H9 (cell line): ENCODE measurements around the gene DRG1. TPM values are rescaled to one million over a fixed set of nuclear protein-coding genes. Genes with fewer than 3 reads are reported as not detected.

Experiments
- DNase-seq: peaks from one replicate; pipeline ENCODE4 v3.0.0-alpha.2; 2017
- H2AFZ ChIP-seq: one replicate; pipeline ENCODE4 v1.6.1; 2013; ENCODE audit warnings: mild to moderate bottlenecking, low read length, control low read depth, moderate library complexity
- H2AK5ac ChIP-seq: 2 replicates; pipeline ENCODE4 v1.6.1; 2013; ENCODE audit warnings: low read length, control low read depth, mixed read lengths; ENCODE audit not compliant: insufficient read length
- H2BK120ac ChIP-seq: one replicate; pipeline ENCODE4 v1.6.1; 2013; ENCODE audit warnings: low read depth, mild to moderate bottlenecking, low read length, control low read depth, inconsistent platforms; ENCODE audit not compliant: poor library complexity, severe bottlenecking
- H2BK12ac ChIP-seq: 2 replicates; pipeline ENCODE4 v1.6.1; 2013; ENCODE audit warnings: low read length, control low read depth, mixed read lengths, low read depth; ENCODE audit not compliant: insufficient read length
- H2BK15ac ChIP-seq: 2 replicates; pipeline ENCODE4 v1.6.1; 2013; ENCODE audit warnings: low read depth, low read length, control low read depth
- H2BK20ac ChIP-seq: one replicate; pipeline ENCODE4 v1.6.1; 2013; ENCODE audit warnings: low read depth, mild to moderate bottlenecking, low read length, control low read depth, inconsistent platforms; ENCODE audit not compliant: poor library complexity, severe bottlenecking
- H2BK5ac ChIP-seq: 2 replicates; pipeline ENCODE4 v1.6.1; 2013; ENCODE audit warnings: low read length, control low read depth, mixed read lengths; ENCODE audit not compliant: insufficient read length
- H3K14ac ChIP-seq: 2 replicates; pipeline ENCODE4 v1.6.1; 2013; ENCODE audit warnings: low read length, control low read depth; ENCODE audit not compliant: insufficient read depth
- H3K18ac ChIP-seq: 2 replicates; pipeline ENCODE4 v1.6.1; 2013; ENCODE audit warnings: low read depth, mild to moderate bottlenecking, mixed read lengths, low read length, control low read depth; ENCODE audit not compliant: insufficient read length
- H3K23ac ChIP-seq: 2 replicates; pipeline ENCODE4 v1.6.1; 2013; ENCODE audit warnings: low read length, control low read depth, mixed read lengths, low read depth; ENCODE audit not compliant: insufficient read length
- H3K23me2 ChIP-seq: 2 replicates; pipeline ENCODE4 v1.6.1; 2013; ENCODE audit warnings: low read depth, mild to moderate bottlenecking, mixed read lengths, low read length, control low read depth; ENCODE audit not compliant: insufficient read length, poor library complexity, severe bottlenecking
- H3K27ac ChIP-seq: 2 replicates; pipeline ENCODE4 v1.5.1; 2013; ENCODE audit warnings: low read length, control low read depth, mixed read lengths, low read depth; ENCODE audit not compliant: insufficient read length
- H3K27me3 ChIP-seq: 2 replicates; pipeline ENCODE4 v1.6.1; 2013; ENCODE audit warnings: low read length, control low read depth, inconsistent platforms; ENCODE audit not compliant: insufficient read depth
- H3K4ac ChIP-seq: 2 replicates; pipeline ENCODE4 v1.6.1; 2013; ENCODE audit warnings: low read depth, mild to moderate bottlenecking, control low read depth, inconsistent platforms, low read length, moderate library complexity
- H3K4me1 ChIP-seq: 2 replicates; pipeline ENCODE4 v1.6.1; 2013; ENCODE audit warnings: low read length, control low read depth, inconsistent platforms; ENCODE audit not compliant: insufficient read depth
- H3K4me2 ChIP-seq: 2 replicates; pipeline ENCODE4 v1.6.1; 2013; ENCODE audit warnings: low read length, control low read depth, mixed read lengths; ENCODE audit not compliant: insufficient read length, insufficient read depth
- H3K56ac ChIP-seq: 2 replicates; pipeline ENCODE4 v1.6.1; 2013; ENCODE audit warnings: low read depth, mild to moderate bottlenecking, mixed read lengths, low read length, control low read depth; ENCODE audit not compliant: insufficient read length
- H3K79me1 ChIP-seq: 2 replicates; pipeline ENCODE4 v1.6.1; 2013; ENCODE audit warnings: low read depth, mild to moderate bottlenecking, moderate library complexity, low read length, control low read depth, inconsistent platforms; ENCODE audit not compliant: insufficient read depth, poor library complexity, severe bottlenecking
- H3K79me2 ChIP-seq: 2 replicates; pipeline ENCODE4 v1.6.1; 2013; ENCODE audit warnings: low read length, control low read depth, inconsistent platforms; ENCODE audit not compliant: insufficient read depth
- H3K9ac ChIP-seq: 2 replicates; pipeline ENCODE4 v1.6.1; 2013; ENCODE audit warnings: low read length, control low read depth, mixed read lengths; ENCODE audit not compliant: insufficient read length; ENCODE audit errors: extremely low read depth
- H3K9me3 ChIP-seq: one replicate; pipeline ENCODE4 v1.6.1; 2013; ENCODE audit warnings: low read depth, low read length, inconsistent platforms; ENCODE audit not compliant: control insufficient read depth
- H3T11ph ChIP-seq: one replicate; pipeline ENCODE4 v1.6.1; 2013; ENCODE audit warnings: mild to moderate bottlenecking, low read length, control low read depth, inconsistent platforms
- H4K20me1 ChIP-seq: one replicate; pipeline ENCODE4 v1.6.1; 2013; ENCODE audit not compliant: control insufficient read depth, insufficient read length, insufficient read depth
- H4K5ac ChIP-seq: 2 replicates; pipeline ENCODE4 v1.6.1; 2013; ENCODE audit warnings: low read depth, mild to moderate bottlenecking, mixed read lengths, low read length, control low read depth; ENCODE audit not compliant: insufficient read length
- H4K8ac ChIP-seq: replicated peaks from 2 replicates; pipeline ENCODE4 v1.6.1; 2013; ENCODE audit warnings: low read length, control low read depth, mixed read lengths, low read depth; ENCODE audit not compliant: insufficient read length
- H4K91ac ChIP-seq: 2 replicates; pipeline ENCODE4 v1.6.1; 2013; ENCODE audit warnings: low read depth, mild to moderate bottlenecking, moderate library complexity, mixed read lengths, low read length, control low read depth; ENCODE audit not compliant: insufficient read length
- H3K27ac Mint-ChIP-seq, 3 experiments: 2 replicates in 2 of 3; 3 replicates in 1 of 3; pipeline ENCODE4 v1.8.0; 2020 to 2021; ENCODE audit warnings: mixed read lengths in 3 of 3, mild to moderate bottlenecking in 1 of 3, moderate library complexity in 1 of 3
- H3K27me3 Mint-ChIP-seq: 2 replicates; pipeline ENCODE4 v1.8.0; 2021; ENCODE audit warnings: low read depth, mild to moderate bottlenecking, moderate library complexity, mixed read lengths
- H3K36me3 Mint-ChIP-seq, 3 experiments: 2 replicates in 2 of 3; 3 replicates in 1 of 3; pipeline ENCODE4 v1.8.0; 2020 to 2021; ENCODE audit warnings: low read depth in 3 of 3, mixed read lengths in 3 of 3; ENCODE audit not compliant: insufficient read depth in 1 of 3
- H3K4me1 Mint-ChIP-seq, 2 experiments: 2 replicates each; pipeline ENCODE4 v1.8.0; 2020; ENCODE audit warnings: mixed read lengths in 2 of 2
- H3K4me3 Mint-ChIP-seq, 2 experiments: 2 replicates in 1 of 2; 3 replicates in 1 of 2; pipeline ENCODE4 v1.8.0; 2020 to 2021; ENCODE audit warnings: mild to moderate bottlenecking in 2 of 2, mixed read lengths in 2 of 2, moderate library complexity in 1 of 2
- H3K9me3 Mint-ChIP-seq, 2 experiments: 2 replicates in 1 of 2; 3 replicates in 1 of 2; pipeline ENCODE4 v1.8.0; 2020; ENCODE audit warnings: mild to moderate bottlenecking in 2 of 2, mixed read lengths in 2 of 2, moderate library complexity in 1 of 2
- WGBS: extraction: QIAGEN DNeasy Blood & Tissue Kit; methylation state at CpG from one replicate; pipeline ENCODE4 v1.1.7; 2013; ENCODE audit warnings: missing lambda C conversion rate, low lambda C conversion rate, mixed read lengths; ENCODE audit not compliant: insufficient read length; ENCODE audit errors: extremely low coverage; 5-methylcytosine and 5-hydroxymethylcytosine counted together
- total RNA-seq: library from RNA; stranded (reverse); gene quantifications from 2 replicates; pipeline ENCODE4 v1.2.1, GENCODE V29; 2021
- TF ChIP-seq, protein P1 (sequence below): fragments of 200-600 bp; sonication (generic); conservative IDR thresholded peaks from 3 replicates; pipeline ENCODE4 v1.8.0; 2021; ENCODE audit warnings: antibody characterized with exemption, mild to moderate bottlenecking

The DRG1 gene
- total RNA-seq, 1 experiment from 2014 or later, result 89.5 TPM

DNA sequence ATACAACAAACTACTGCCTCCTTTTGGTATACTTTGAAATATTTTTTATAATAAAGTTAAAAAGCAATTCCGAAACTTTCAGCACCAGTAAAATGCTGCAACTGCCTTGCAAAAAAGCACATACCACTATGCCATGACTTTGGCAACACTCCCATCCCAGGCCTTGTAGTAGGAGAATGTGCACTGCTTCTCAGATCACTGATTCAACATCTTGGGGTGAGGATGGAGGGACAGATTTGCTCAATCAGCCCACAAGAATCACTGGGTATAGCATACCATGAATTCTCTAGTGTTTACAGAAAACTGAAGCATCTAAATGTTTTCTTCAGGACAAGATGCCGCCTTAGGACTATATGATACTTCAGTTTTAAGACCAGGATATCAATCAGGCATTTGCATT is 75.3 kb downstream of the DRG1 start:
- no peak overlapping the region for H3K27ac Mint-ChIP-seq

More for the DNA sequence above, 75.3 kb downstream of the DRG1 start:
- Histone ChIP-seq H3K14ac (no peak overlapping the region), H2BK12ac (no peak overlapping the region), H3K4ac (no peak overlapping the region), H2BK15ac (no peak overlapping the region), H2BK120ac (no peak overlapping the region), H3K79me1 (peaks cover 2% of the 10 kb centered on the region), H3K27ac (no peak overlapping the region), H3K56ac (no peak overlapping the region), H4K8ac (no peak overlapping the region), H2BK20ac (no peak overlapping the region), H3T11ph (no peak overlapping the region), H4K5ac (no peak overlapping the region), H3K4me2 (no peak overlapping the region), H3K27me3 (no peaks in the 10 kb centered on the region), H2AFZ (no peak overlapping the region), H2AK5ac (no peak overlapping the region), H3K9me3 (no peaks in the 10 kb centered on the region), H4K91ac (no peak overlapping the region), H2BK5ac (no peak overlapping the region), H3K9ac (no peak overlapping the region), H4K20me1 (no peaks in the 10 kb centered on the region), H3K79me2 (no peaks in the 10 kb centered on the region), H3K18ac (no peak overlapping the region), H3K4me1 (no peaks in the 10 kb centered on the region), H3K23me2 (no peaks in the 10 kb centered on the region), H3K23ac (no peak overlapping the region)
- Mint-ChIP-seq H3K4me1 (no peaks in the 10 kb centered on the region), H3K27me3 (no peaks in the 10 kb centered on the region), H3K9me3 (no peaks in the 10 kb centered on the region), H3K4me3 (no peak overlapping the region), H3K36me3 (peaks cover 16 to 40% (median 19%) of the 10 kb centered on the region in 3 experiments)
- DNase-seq, result no peak
- TF ChIP-seq, protein P1, sequence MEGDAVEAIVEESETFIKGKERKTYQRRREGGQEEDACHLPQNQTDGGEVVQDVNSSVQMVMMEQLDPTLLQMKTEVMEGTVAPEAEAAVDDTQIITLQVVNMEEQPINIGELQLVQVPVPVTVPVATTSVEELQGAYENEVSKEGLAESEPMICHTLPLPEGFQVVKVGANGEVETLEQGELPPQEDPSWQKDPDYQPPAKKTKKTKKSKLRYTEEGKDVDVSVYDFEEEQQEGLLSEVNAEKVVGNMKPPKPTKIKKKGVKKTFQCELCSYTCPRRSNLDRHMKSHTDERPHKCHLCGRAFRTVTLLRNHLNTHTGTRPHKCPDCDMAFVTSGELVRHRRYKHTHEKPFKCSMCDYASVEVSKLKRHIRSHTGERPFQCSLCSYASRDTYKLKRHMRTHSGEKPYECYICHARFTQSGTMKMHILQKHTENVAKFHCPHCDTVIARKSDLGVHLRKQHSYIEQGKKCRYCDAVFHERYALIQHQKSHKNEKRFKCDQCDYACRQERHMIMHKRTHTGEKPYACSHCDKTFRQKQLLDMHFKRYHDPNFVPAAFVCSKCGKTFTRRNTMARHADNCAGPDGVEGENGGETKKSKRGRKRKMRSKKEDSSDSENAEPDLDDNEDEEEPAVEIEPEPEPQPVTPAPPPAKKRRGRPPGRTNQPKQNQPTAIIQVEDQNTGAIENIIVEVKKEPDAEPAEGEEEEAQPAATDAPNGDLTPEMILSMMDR, result no peak
- no CpG with 5 or more reads among the region's 2 CpGs for WGBS
